ENCODE results near the gene MX2. TPM values are rescaled to one million over a fixed set of nuclear protein-coding genes. Genes with fewer than 3 reads are reported as not detected.

The MX2 gene
- total and polyA plus RNA-seq, 2 of the 8 experiments (the other 6 are each of a cell fraction or from before 2014, with no cell fraction given): 3.1 to 8.9 TPM

GRCh38 chr21:41367945-41368734 lies 6.3 kb downstream of the MX2 start:
- no peaks in the 10 kb centered on the region; the same call in 1 of the 2 replicates for H3K23me2 ChIP-seq (ENCODE audit: low read depth, low read length)
- peak overlapping the region; percentile 62; the same call in 1 of the 2 replicates for H2BK20ac ChIP-seq (ENCODE audit: low read length)
- H3K27me3 ChIP-seq (replicated peaks in 1 of 4; ENCODE audit: control insufficient read depth in 3 of 4, extremely low read depth in 1 of 4, insufficient read depth in 3 of 4, low read length in 3 of 4): peaks cover 0 to 1% (median 0%) of the 10 kb centered on the region in 4 experiments; a peak in 1 of 7 replicates
- FAIRE-seq (no peak), DNase-seq (ENCODE audit: low read depth in 1 of 2, low spot score in 2 of 2) (no peak)
- H3K4me3 ChIP-seq (ENCODE audit: extremely low read depth in 1 of 4, insufficient read depth in 2 of 4, low read depth in 3 of 4, low read length in 4 of 4): no peak overlapping the region
- H3K4me2 ChIP-seq (ENCODE audit: insufficient read depth in 1 of 2, low read depth in 2 of 2, low read length in 2 of 2): no peak overlapping the region; a peak in 1 of 4 replicates
- H3K9ac ChIP-seq (replicated peaks in 1 of 4; ENCODE audit: extremely low read depth in 1 of 4, low read depth in 3 of 4, low read length in 3 of 4): no peak overlapping the region
- no peak overlapping the region for H3K18ac ChIP-seq (ENCODE audit: extremely low read depth, low read length)
- H3K79me2 ChIP-seq (ENCODE audit: control insufficient read depth in 1 of 2, insufficient read depth in 2 of 2, low read length in 2 of 2): no peaks in the 10 kb centered on the region
- H3K27ac ChIP-seq (ENCODE audit: low read depth, low read length): no peak overlapping the region
- H3K4me1 ChIP-seq (replicated peaks in 1 of 4; ENCODE audit: control insufficient read depth in 3 of 4, insufficient read depth in 4 of 4, low read length in 3 of 4): peaks cover 0 to 15% (median 3%) of the 10 kb centered on the region in 4 experiments; a peak in 5 of 7 replicates
- no peaks in the 10 kb centered on the region for H3K79me1 ChIP-seq (ENCODE audit: low read depth, low read length)
- 0 out of 2 replicates have a peak overlapping the region, but pooled peaks have one; percentile 9 for H2BK12ac ChIP-seq (ENCODE audit: low read depth, low read length)
- no peaks in the 10 kb centered on the region for H4K20me1 ChIP-seq (replicated peaks in 1 of 2; ENCODE audit: control insufficient read depth in 1 of 2, insufficient read depth in 2 of 2, low read length in 2 of 2)
- POLR2A ChIA-PET (ENCODE audit: partially characterized antibody): no interaction called here
- no peak overlapping the region for H3K56ac ChIP-seq (replicated peaks; ENCODE audit: insufficient read length, low read depth, low read length)
- H3K4ac ChIP-seq (replicated peaks; ENCODE audit: insufficient read length, low read depth, low read length): no peak overlapping the region
- no peak overlapping the region for H2BK5ac ChIP-seq (ENCODE audit: low read depth, low read length)
- no peak overlapping the region for H4K5ac ChIP-seq (ENCODE audit: insufficient read length, low read depth, low read length)
- H2AK5ac ChIP-seq (ENCODE audit: low read depth, low read length): no peak overlapping the region
- H3K14ac ChIP-seq (ENCODE audit: insufficient read length): no peak overlapping the region
- H3K9me3 ChIP-seq (ENCODE audit: insufficient read depth in 2 of 2, low read depth in 1 of 2, low read length in 1 of 2): no peaks in the 10 kb centered on the region
- H2BK120ac ChIP-seq (replicated peaks; ENCODE audit: low read depth, low read length): no peak overlapping the region
- H3K23ac ChIP-seq (ENCODE audit: insufficient read length): no peak overlapping the region
- 90% methylated on average over 12 of the region's 15 CpGs; no CpG with 5 or more reads in 1 of the 2 experiments for WGBS, 2 experiments (ENCODE audit: extremely low coverage in 1 of 2, insufficient coverage in 1 of 2, insufficient read length in 1 of 2, insufficient replicate concordance in 2 of 2, low coverage in 1 of 2, low lambda C conversion rate in 2 of 2, missing lambda C conversion rate in 1 of 2)
- 0 out of 2 replicates have a peak overlapping the region, but pooled peaks have one; percentile 21 for H2BK15ac ChIP-seq (ENCODE audit: low read length)
- no peak overlapping the region for H2AFZ ChIP-seq (ENCODE audit: low read length)
- no peak overlapping the region; the same call in 1 of the 2 replicates for H4K8ac ChIP-seq (ENCODE audit: extremely low read depth, insufficient read depth, low read length)
- no peak overlapping the region for H4K91ac ChIP-seq (replicated peaks; ENCODE audit: insufficient read length, low read length)
- CTCF ChIA-PET (ENCODE audit: partially characterized antibody): interaction anchor here (0.7 to 7.3 kb wide), 14 partner anchors 9 to 201 kb away, joined by 3 to 53 read pairs (median 5); partner anchors contain the start of gene MX2
- no peaks in the 10 kb centered on the region for H3K36me3 ChIP-seq (ENCODE audit: control insufficient read depth in 2 of 4, insufficient read depth in 4 of 4, low read length in 3 of 4)
- no peak for TF ChIP-seq BRCA1 (IDR thresholded peaks at IDR 0.05; ENCODE audit: low read depth, low read length)
- TF ChIP-seq JUN (IDR thresholded peaks at IDR 0.05; ENCODE audit: low read depth, low read length): no peak
- no peak for TF ChIP-seq KDM5A (IDR thresholded peaks at IDR 0.05; ENCODE audit: low read length)
- TF ChIP-seq GTF2F1 (IDR thresholded peaks at IDR 0.05; ENCODE audit: borderline replicate concordance, low read depth, low read length): no peak
- no peak for TF ChIP-seq HDAC2 (IDR thresholded peaks at IDR 0.05; ENCODE audit: borderline replicate concordance in 1 of 2, low read depth in 2 of 2, low read length in 2 of 2)
- TF ChIP-seq TEAD4 (IDR thresholded peaks at IDR 0.05; ENCODE audit: low read depth, low read length): no peak
- TF ChIP-seq CBX8 (IDR thresholded peaks at IDR 0.05; ENCODE audit: borderline replicate concordance, low read depth, low read length): no peak
- no peak for TF ChIP-seq RXRA (IDR thresholded peaks at IDR 0.05; ENCODE audit: insufficient read depth, low read depth, low read length)
- no peak for TF ChIP-seq SIN3A (conservative IDR thresholded peaks at IDR 0.05 in 1 of 2, IDR thresholded peaks at IDR 0.05 in 1 of 2; ENCODE audit: low read depth in 1 of 2, low read length in 2 of 2)
- no peak for TF ChIP-seq RBBP5 (IDR thresholded peaks at IDR 0.05; ENCODE audit: borderline replicate concordance, low read depth, low read length)
- TF ChIP-seq MAX (IDR thresholded peaks at IDR 0.05): no peak
